HEK293 (cell line): ENCODE results near the gene TICAM1.
A peak's percentile ranks its signal among the peaks of the same experiment; 100 is the strongest.
"Not testable (repeated sequence)": the region's sequence is repeated elsewhere in the genome, so short reads cannot be mapped to it uniquely, and the experiment has no call there.

Experiments used
- CTCF ChIA-PET: fragments of 350-600 bp; formaldehyde crosslinking; extraction: SDS; loops from one replicate; lab custom pipeline; 2021; ENCODE audit warnings: antibody characterized with exemption; lab: Yijun Ruan, JAX
- POLR2A ChIA-PET: fragments of 300-600 bp; formaldehyde crosslinking; extraction: SDS; loops from one replicate; lab custom pipeline; 2020; ENCODE audit warnings: antibody characterized with exemption, inconsistent platforms; lab: Yijun Ruan, JAX
- H3K27ac ChIP-seq: fragments of 200-500 bp; sonication (Bioruptor generic); 2 replicates; pipeline ENCODE4 v1.5.1; 2014; ENCODE audit warnings: low read depth, low read length, control low read depth, inconsistent platforms; ENCODE audit errors: extremely low read depth
- H3K36me3 ChIP-seq, 2 experiments: fragments of 200-500 bp in 1 of 2; sonication (Bioruptor generic) in 1 of 2; 1 replicate in 1 of 2; 2 replicates in 1 of 2; pipeline ENCODE4 v1.5.1; 2014 to 2017; ENCODE audit warnings: inconsistent platforms in 2 of 2, low read length in 2 of 2; ENCODE audit not compliant: control insufficient read depth in 2 of 2, insufficient read depth in 1 of 2
- H3K4me1 ChIP-seq: fragments of 200-500 bp; sonication (Bioruptor generic); 2 replicates; pipeline ENCODE4 v1.5.1; 2014; ENCODE audit warnings: mild to moderate bottlenecking, low read length, inconsistent platforms; ENCODE audit not compliant: control insufficient read depth, insufficient read depth
- H3K4me3 ChIP-seq: 2 replicates; pipeline ENCODE4 v1.5.1; 2011; ENCODE audit warnings: low read depth, mild to moderate bottlenecking, control low read depth, low read length, moderate library complexity
- H3K9me3 ChIP-seq: fragments of 200-500 bp; sonication (Bioruptor generic); 2 replicates; pipeline ENCODE4 v1.5.1; 2014; ENCODE audit warnings: low read depth, low read length, inconsistent platforms; ENCODE audit not compliant: control insufficient read depth, insufficient read depth
- CTCF ChIP-seq: fragments of 450-650 bp; formaldehyde crosslinking; IDR thresholded peaks from 2 replicates; pipeline ENCODE4 v1.5.1; 2016; ENCODE audit warnings: missing biosample characterization, missing genetic modification characterization
- HOXD13 ChIP-seq: sonication (generic); formaldehyde crosslinking; IDR thresholded peaks from 2 replicates; pipeline ENCODE4 v1.8.0; 2022; ENCODE audit warnings: missing genetic modification reagents, borderline replicate concordance
- ZFHX2 ChIP-seq: fragments of 450-650 bp; formaldehyde crosslinking; conservative IDR thresholded peaks from 2 replicates; pipeline ENCODE4 v1.5.1; 2016; ENCODE audit warnings: missing biosample characterization, missing genetic modification characterization
- ZNF121 ChIP-seq: fragments of 450-650 bp; formaldehyde crosslinking; IDR thresholded peaks from 2 replicates; pipeline ENCODE4 v1.5.1; 2016; ENCODE audit warnings: missing biosample characterization, missing genetic modification characterization
- ZNF350 ChIP-seq: fragments of 450-650 bp; formaldehyde crosslinking; IDR thresholded peaks from 2 replicates; pipeline ENCODE4 v1.5.0; 2017; ENCODE audit warnings: missing biosample characterization, mild to moderate bottlenecking, missing genetic modification characterization
- ZNF518A ChIP-seq: fragments of 450-650 bp; formaldehyde crosslinking; conservative IDR thresholded peaks from 2 replicates; pipeline ENCODE4 v1.5.1; 2016; ENCODE audit warnings: low read depth, missing biosample characterization, missing genetic modification characterization
- ZNF580 ChIP-seq: fragments of 450-650 bp; formaldehyde crosslinking; IDR thresholded peaks from 2 replicates; pipeline ENCODE4 v1.5.1; 2016; ENCODE audit warnings: missing biosample characterization, missing genetic modification characterization
- ZNF623 ChIP-seq: fragments of 450-650 bp; formaldehyde crosslinking; IDR thresholded peaks from 2 replicates; pipeline ENCODE4 v1.5.1; 2016; ENCODE audit warnings: missing biosample characterization, missing genetic modification characterization

Gene TICAM1

GRCh38 chr19:4849019-4849418 is 17.5 kb upstream of the TICAM1 start:
- Histone ChIP-seq H3K4me1 (no peaks in the 10 kb centered on the region), H3K36me3 (peaks cover 3 to 24% of the 10 kb centered on the region in 2 experiments; a peak in 2 of 3 replicates), H3K9me3 (no peaks in the 10 kb centered on the region), H3K27ac (no peak overlapping the region), H3K4me3 (no peak overlapping the region)
- TF ChIP-seq ZFHX2 (tag by site-specific recombination) = no peak
- peak; percentile 84 for TF ChIP-seq ZNF121 (tag by site-specific recombination)
- CTCF ChIA-PET = interaction anchor here (0.6 to 12.7 kb wide), 4 partner anchors 24 to 1414 kb away, joined by 3 to 171 read pairs (median 4); no protein-coding TSS in a partner anchor
- POLR2A ChIA-PET = no interaction called here

GRCh38 chr19:4847190-4847973 is 15.9 kb upstream of the TICAM1 start:
- ChIA-PET CTCF (interaction anchor here (0.5 to 12.7 kb wide), 3 partner anchors 26 to 56 kb away, joined by 3 to 171 read pairs (median 4); partner anchors contain the start of gene FEM1A), POLR2A (no interaction called here)
- Histone ChIP-seq H3K36me3 (peaks cover 3 to 27% of the 10 kb centered on the region in 2 experiments; a peak in 2 of 3 replicates), H3K4me3 (no peak overlapping the region), H3K4me1 (no peaks in the 10 kb centered on the region), H3K27ac (no peak overlapping the region), H3K9me3 (no peaks in the 10 kb centered on the region)
- no peak for TF ChIP-seq ZNF350 (tag by site-specific recombination)
- peak; percentile 90 for TF ChIP-seq ZNF121 (tag by site-specific recombination)

DNA sequence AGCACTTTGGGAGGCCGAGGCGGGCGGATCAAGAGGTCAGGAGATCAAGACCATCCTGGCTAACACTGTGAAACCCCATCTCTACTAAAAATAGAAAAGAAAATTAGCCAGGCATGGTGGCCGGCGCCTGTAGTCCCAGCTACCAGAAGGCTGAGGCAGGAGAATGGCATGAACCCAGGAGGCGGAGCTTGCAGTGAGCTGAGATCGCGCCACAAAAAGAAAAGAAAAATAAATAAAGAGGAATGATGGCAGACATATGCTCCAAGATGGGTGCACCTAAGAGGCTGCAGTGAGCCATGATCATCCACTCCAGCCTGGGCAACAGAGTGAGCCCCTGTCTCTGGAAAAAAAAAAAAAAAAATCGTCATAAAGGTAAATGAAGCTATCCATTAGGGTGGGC is 14.5 kb upstream of the TICAM1 start:
- peaks cover 3 to 31% of the 10 kb centered on the region in 2 experiments; a peak in 2 of 3 replicates for H3K36me3 ChIP-seq
- not testable (repeated sequence) for H3K4me3 ChIP-seq, H3K27ac ChIP-seq, H3K9me3 ChIP-seq, H3K4me1 ChIP-seq
- ChIA-PET CTCF (interaction anchor here (0.6 to 12.7 kb wide), 4 partner anchors 35 to 222 kb away, joined by 3 to 171 read pairs (median 4); no protein-coding TSS in a partner anchor), POLR2A (interaction anchor here (0.7 kb wide), 1 partner anchor 24 kb away, joined by 3 read pairs; no protein-coding TSS in a partner anchor)

- Histone ChIP-seq H3K4me3 (no peak overlapping the region), H3K36me3 (peaks cover 3 to 32% of the 10 kb centered on the region in 2 experiments; a peak in 2 of 3 replicates), H3K9me3 (no peaks in the 10 kb centered on the region), H3K27ac (no peak overlapping the region), H3K4me1 (no peaks in the 10 kb centered on the region)
- ChIA-PET CTCF (interaction anchor here (1.0 to 12.7 kb wide), 4 partner anchors 7 to 186 kb away, joined by 4 to 171 read pairs (median 6); no protein-coding TSS in a partner anchor), POLR2A (no interaction called here)
- TF ChIP-seq HOXD13 (CRISPR knock-in tag) = no peak
- TF ChIP-seq ZNF580 (tag by site-specific recombination) = peak; percentile 42; the same call in 1 of the 2 replicates
These were observed 13.1 kb upstream of the TICAM1 start for GRCh38 chr19:4844348-4845179.

- ChIA-PET CTCF (interaction anchor here (1.0 to 12.7 kb wide), 4 partner anchors 8 to 187 kb away, joined by 4 to 171 read pairs (median 6); no protein-coding TSS in a partner anchor), POLR2A (no interaction called here)
- Histone ChIP-seq H3K9me3 (no peaks in the 10 kb centered on the region), H3K4me1 (no peaks in the 10 kb centered on the region), H3K27ac (no peak overlapping the region), H3K4me3 (no peak overlapping the region), H3K36me3 (peaks cover 0 to 35% of the 10 kb centered on the region in 2 experiments; a peak in 2 of 3 replicates)
- no peak for TF ChIP-seq CTCF (tag by site-specific recombination)
- TF ChIP-seq ZNF623 (tag by site-specific recombination) = 0 out of 2 replicates have a peak, but pooled peaks have one; percentile 0
- TF ChIP-seq ZNF518A = peak; percentile 3; the same call in 1 of the 2 replicates
- peak; percentile 97 for TF ChIP-seq ZNF121 (tag by site-specific recombination)
These were observed 12.1 kb upstream of the TICAM1 start for GRCh38 chr19:4843647-4843965.
